Nephron progenitor cell (in vitro differentiated cells): Measurements from ENCODE around the gene RASGRP4.

Source experiments
- DNase-seq: peaks from one replicate; pipeline ENCODE4 v3.0.0; 2021
- H3K27ac Mint-ChIP-seq: 2 replicates; pipeline ENCODE4 v1.8.0; 2021; ENCODE audit warnings: mild to moderate bottlenecking, moderate library complexity, mixed read lengths
- H3K27me3 Mint-ChIP-seq: 2 replicates; pipeline ENCODE4 v1.8.0; 2021; ENCODE audit warnings: mild to moderate bottlenecking, low read depth, mixed read lengths; ENCODE audit not compliant: poor library complexity
- H3K36me3 Mint-ChIP-seq: 2 replicates; pipeline ENCODE4 v1.8.0; 2021; ENCODE audit warnings: low read depth, mixed read lengths
- H3K4me1 Mint-ChIP-seq: 2 replicates; pipeline ENCODE4 v1.8.0; 2021; ENCODE audit warnings: mixed read lengths
- H3K4me3 Mint-ChIP-seq: 2 replicates; pipeline ENCODE4 v1.8.0; 2021; ENCODE audit warnings: mild to moderate bottlenecking, moderate library complexity, mixed read lengths
- H3K9me3 Mint-ChIP-seq: 2 replicates; pipeline ENCODE4 v1.8.0; 2021; ENCODE audit warnings: mild to moderate bottlenecking, moderate library complexity, mixed read lengths
- TF ChIP-seq, protein P1 (sequence below): fragments of 200-600 bp; sonication (generic); IDR thresholded peaks from 2 replicates; pipeline ENCODE4 v1.5.0; 2021; ENCODE audit warnings: antibody characterized with exemption

The RASGRP4 gene

DNA sequence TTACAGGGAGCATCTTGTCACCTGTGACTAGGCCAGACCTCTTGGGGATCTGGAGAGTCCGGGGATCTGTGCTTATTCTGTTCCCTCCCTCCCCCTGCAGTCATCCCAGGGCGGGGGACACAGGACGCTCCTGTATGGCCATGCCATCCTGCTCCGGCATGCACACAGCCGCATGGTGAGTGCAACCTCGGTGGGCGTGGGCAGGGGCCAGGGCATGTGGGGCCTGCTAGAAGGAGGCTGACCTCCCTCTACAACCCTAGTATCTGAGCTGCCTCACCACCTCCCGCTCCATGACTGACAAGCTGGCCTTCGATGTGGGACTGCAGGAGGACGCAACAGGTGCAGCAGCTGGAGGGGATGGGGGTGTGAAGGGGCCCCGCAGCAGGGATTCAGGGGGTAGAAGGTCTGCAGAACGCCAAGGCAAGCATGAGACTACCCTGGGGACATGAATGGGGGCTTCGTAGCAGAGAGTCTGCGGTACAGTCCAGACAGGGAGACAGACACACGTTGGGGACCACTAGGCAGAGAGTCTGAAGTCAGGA is 17.5 kb upstream of the RASGRP4 start:
- Mint-ChIP-seq H3K4me1 (peaks cover 17% of the 10 kb centered on the region), H3K27ac (no peak overlapping the region), H3K27me3 (peaks cover 9% of the 10 kb centered on the region), H3K36me3 (peaks cover 4% of the 10 kb centered on the region), H3K4me3 (no peak overlapping the region), H3K9me3 (no peaks in the 10 kb centered on the region)
- no peak for DNase-seq
- TF ChIP-seq, protein P1, sequence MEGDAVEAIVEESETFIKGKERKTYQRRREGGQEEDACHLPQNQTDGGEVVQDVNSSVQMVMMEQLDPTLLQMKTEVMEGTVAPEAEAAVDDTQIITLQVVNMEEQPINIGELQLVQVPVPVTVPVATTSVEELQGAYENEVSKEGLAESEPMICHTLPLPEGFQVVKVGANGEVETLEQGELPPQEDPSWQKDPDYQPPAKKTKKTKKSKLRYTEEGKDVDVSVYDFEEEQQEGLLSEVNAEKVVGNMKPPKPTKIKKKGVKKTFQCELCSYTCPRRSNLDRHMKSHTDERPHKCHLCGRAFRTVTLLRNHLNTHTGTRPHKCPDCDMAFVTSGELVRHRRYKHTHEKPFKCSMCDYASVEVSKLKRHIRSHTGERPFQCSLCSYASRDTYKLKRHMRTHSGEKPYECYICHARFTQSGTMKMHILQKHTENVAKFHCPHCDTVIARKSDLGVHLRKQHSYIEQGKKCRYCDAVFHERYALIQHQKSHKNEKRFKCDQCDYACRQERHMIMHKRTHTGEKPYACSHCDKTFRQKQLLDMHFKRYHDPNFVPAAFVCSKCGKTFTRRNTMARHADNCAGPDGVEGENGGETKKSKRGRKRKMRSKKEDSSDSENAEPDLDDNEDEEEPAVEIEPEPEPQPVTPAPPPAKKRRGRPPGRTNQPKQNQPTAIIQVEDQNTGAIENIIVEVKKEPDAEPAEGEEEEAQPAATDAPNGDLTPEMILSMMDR = no peak

DNA sequence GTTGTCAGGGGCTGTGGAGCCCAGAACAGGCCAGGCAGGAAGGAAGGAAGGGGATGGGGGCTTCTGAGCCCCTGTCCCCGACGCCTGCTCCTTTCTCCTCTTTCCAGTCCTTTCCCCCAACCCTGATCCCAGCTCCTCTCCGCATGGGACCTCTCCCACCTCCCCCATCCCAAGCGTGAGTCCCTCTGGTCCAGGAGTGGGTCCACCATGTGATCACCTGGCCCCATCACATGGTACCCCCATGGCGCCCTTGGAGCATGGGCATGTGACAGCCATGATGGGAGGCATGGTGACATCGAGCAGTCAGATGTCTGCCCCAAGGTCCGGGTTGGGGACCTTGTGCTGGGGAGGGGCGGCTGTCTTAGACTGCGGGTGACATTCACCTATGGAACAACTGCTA is 16.7 kb upstream of the RASGRP4 start:
- Mint-ChIP-seq H3K4me3 (no peak overlapping the region), H3K27me3 (peaks cover 9% of the 10 kb centered on the region), H3K36me3 (peaks cover 4% of the 10 kb centered on the region), H3K9me3 (no peaks in the 10 kb centered on the region), H3K27ac (peak overlapping the region; percentile 50), H3K4me1 (peaks cover 22% of the 10 kb centered on the region)
- no peak for DNase-seq
- TF ChIP-seq, protein P1 = no peak

DNA sequence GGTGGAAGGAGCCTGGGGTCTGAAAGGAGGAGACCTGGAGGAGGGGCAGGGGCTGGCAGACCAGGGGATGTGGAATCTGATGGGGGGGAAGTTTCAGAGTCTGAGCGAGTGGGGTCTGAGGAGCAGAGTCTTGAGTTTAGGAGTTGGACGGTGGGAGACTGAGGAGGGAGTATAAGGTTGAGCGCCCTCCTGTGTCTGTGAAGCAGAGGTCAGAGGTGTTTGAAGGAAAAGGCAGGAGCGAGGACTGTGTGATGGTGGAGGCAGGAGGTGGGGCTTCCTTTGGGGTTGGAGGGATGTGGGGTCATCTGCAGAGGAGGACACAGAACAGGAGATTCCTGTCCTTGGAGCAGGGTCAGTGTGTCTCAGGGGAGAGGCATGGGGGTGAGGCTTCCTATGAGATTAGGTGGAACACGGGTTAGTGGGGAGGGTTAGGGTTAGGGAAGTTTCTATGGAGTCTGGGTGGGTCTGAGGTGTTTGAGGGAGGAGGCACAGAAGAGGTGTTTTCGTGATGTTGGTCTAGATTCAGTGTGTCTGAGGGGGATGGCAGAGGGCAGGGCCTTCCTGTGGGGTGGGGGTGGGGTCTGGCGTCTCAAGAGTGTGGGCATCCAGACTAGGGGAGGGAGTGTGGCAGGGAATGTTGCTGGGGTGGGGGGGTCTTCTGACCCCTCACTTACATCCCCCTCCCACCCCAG is 15.8 kb upstream of the RASGRP4 start:
- TF ChIP-seq, protein P1 = no peak
- peaks cover 9% of the 10 kb centered on the region for H3K27me3 Mint-ChIP-seq
- peaks cover 4% of the 10 kb centered on the region for H3K36me3 Mint-ChIP-seq
- no peaks in the 10 kb centered on the region for H3K9me3 Mint-ChIP-seq
- H3K4me1 Mint-ChIP-seq = peaks cover 22% of the 10 kb centered on the region
- DNase-seq = peak; percentile 35
- H3K4me3 Mint-ChIP-seq = peak overlapping the region; percentile 43
- peak overlapping the region; percentile 71 for H3K27ac Mint-ChIP-seq

DNA sequence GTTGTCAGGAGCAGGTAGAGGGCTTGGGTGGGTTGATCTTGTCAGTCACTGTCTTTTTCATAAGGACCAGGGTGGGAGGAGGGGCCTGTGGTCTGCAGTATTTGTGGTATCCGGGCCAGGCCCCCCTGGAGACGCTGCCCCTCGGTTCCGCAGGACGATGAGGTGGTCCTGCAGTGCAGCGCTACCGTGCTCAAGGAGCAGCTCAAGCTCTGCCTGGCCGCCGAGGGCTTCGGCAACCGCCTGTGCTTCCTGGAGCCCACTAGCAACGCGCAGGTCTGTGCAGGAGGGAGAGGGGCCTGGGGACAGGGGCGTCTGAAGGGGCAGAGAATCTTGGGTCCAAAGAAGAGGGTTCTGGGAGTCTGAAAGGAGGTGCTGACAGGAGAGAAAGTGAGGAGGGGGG is 14.6 kb upstream of the RASGRP4 start:
- peaks cover 22% of the 10 kb centered on the region for H3K4me1 Mint-ChIP-seq
- no peak for DNase-seq
- H3K4me3 Mint-ChIP-seq = no peak overlapping the region
- H3K27ac Mint-ChIP-seq = no peak overlapping the region
- TF ChIP-seq, protein P1 = no peak
- H3K27me3 Mint-ChIP-seq = peaks cover 7% of the 10 kb centered on the region
- no peaks in the 10 kb centered on the region for H3K9me3 Mint-ChIP-seq
- peaks cover 4% of the 10 kb centered on the region for H3K36me3 Mint-ChIP-seq

DNA sequence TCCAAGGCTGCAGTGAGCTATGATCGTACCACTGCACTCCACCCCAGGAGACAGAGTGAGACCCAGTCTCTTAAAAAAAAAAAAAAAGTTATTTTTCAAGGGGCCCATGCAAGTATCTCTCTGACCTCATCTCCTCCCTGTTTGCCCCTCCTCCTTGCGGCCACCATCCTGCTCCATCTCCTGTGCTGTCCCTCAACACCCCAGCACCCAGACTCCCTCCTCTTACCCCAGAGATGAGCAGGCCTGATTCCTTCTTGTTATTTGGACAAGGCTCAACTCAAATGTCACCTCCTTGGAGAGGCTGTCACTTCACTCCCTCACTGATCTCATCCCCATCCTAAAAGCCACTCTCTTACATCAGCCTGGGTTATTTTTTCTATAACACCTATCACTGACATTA is 11.9 kb upstream of the RASGRP4 start:
- DNase-seq = no peak
- TF ChIP-seq, protein P1 = no peak
- Mint-ChIP-seq H3K27me3 (peaks cover 4% of the 10 kb centered on the region), H3K27ac (no peak overlapping the region), H3K36me3 (no peaks in the 10 kb centered on the region), H3K4me1 (peaks cover 41% of the 10 kb centered on the region), H3K9me3 (no peaks in the 10 kb centered on the region), H3K4me3 (no peak overlapping the region)

DNA sequence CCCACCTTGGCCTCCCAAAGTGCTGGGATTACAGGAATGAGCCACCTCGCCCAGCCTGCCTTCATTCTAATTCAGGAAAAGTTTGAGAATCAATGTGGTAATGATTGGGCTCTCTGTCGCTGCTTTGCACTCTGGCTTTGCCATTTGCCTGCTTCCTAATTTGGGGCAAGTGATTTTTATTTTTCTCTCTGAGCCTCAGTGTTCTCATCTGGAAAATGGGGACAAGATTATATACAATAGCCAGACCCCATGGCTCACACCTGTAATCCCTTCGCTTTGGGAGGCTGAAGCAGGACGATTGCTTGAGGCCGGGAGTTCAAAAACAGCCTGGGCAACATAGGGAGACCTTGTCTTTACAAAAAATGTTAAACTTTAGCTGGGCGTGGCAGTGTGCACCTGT is 11.3 kb upstream of the RASGRP4 start:
- no peak overlapping the region for H3K27ac Mint-ChIP-seq
- no peaks in the 10 kb centered on the region for H3K9me3 Mint-ChIP-seq
- peaks cover 41% of the 10 kb centered on the region for H3K4me1 Mint-ChIP-seq
- TF ChIP-seq, protein P1 = no peak
- H3K4me3 Mint-ChIP-seq = no peak overlapping the region
- no peaks in the 10 kb centered on the region for H3K36me3 Mint-ChIP-seq
- peaks cover 4% of the 10 kb centered on the region for H3K27me3 Mint-ChIP-seq
- DNase-seq = no peak
